Fibroblast of lung (primary cell): ENCODE data around the gene AKAP9. TPM values are rescaled to one million over a fixed set of nuclear protein-coding genes. Genes with fewer than 3 reads are reported as not detected.

Experiments
- DNase-seq, 2 donors: peaks; one replicate each; pipeline versions ENCODE4 v3.0.0 to v3.0.0-alpha.2; 2010; ENCODE audit warnings: low read depth in 2 of 2
- H2AFZ ChIP-seq: 2 replicates; pipeline ENCODE4 v1.5.1; 2012; ENCODE audit warnings: low read length, control low read depth, inconsistent platforms
- H3K27ac ChIP-seq: 2 replicates; pipeline ENCODE4 v1.5.1; 2011; ENCODE audit warnings: low read length, control low read depth; ENCODE audit not compliant: insufficient read depth
- H3K27me3 ChIP-seq: 2 replicates; pipeline ENCODE4 v1.5.1; 2011; ENCODE audit warnings: mild to moderate bottlenecking, low read length; ENCODE audit not compliant: control insufficient read depth, insufficient read depth
- H3K36me3 ChIP-seq: 2 replicates; pipeline ENCODE4 v1.5.1; 2011; ENCODE audit warnings: low read length; ENCODE audit not compliant: control insufficient read depth, insufficient read depth
- H3K4me1 ChIP-seq: 2 replicates; pipeline ENCODE4 v1.5.1; 2011; ENCODE audit warnings: low read length; ENCODE audit not compliant: control insufficient read depth, insufficient read depth; ENCODE audit errors: extremely low read depth
- H3K4me2 ChIP-seq: 2 replicates; pipeline ENCODE4 v1.5.1; 2011; ENCODE audit warnings: low read length, control low read depth; ENCODE audit not compliant: insufficient read depth; ENCODE audit errors: extremely low read depth
- H3K4me3 ChIP-seq, 4 experiments: fragments of 200-600 bp in 1 of 4; sonication (generic) in 1 of 4; replicated peaks in 1 of 4; 2 replicates each; pipeline ENCODE4 v1.5.1; 2011 to 2016; ENCODE audit warnings: low read length in 4 of 4, low read depth in 3 of 4, mild to moderate bottlenecking in 3 of 4, control low read depth in 2 of 4, inconsistent platforms in 1 of 4, mixed read lengths in 1 of 4; ENCODE audit not compliant: insufficient read depth in 1 of 4; ENCODE audit errors: control extremely low read depth in 1 of 4
- H3K79me2 ChIP-seq: 2 replicates; pipeline ENCODE4 v1.5.1; 2012; ENCODE audit warnings: mild to moderate bottlenecking, low read length, inconsistent platforms; ENCODE audit not compliant: control insufficient read depth, insufficient read depth
- H3K9ac ChIP-seq: 2 replicates; pipeline ENCODE4 v1.5.1; 2011; ENCODE audit warnings: mild to moderate bottlenecking, low read length, control low read depth; ENCODE audit not compliant: insufficient read depth
- H3K9me3 ChIP-seq: 2 replicates; pipeline ENCODE4 v1.5.1; 2012; ENCODE audit warnings: low read depth, low read length; ENCODE audit not compliant: control insufficient read depth, insufficient read depth
- H4K20me1 ChIP-seq: 2 replicates; pipeline ENCODE4 v1.5.1; 2011; ENCODE audit warnings: low read length; ENCODE audit not compliant: control insufficient read depth, insufficient read depth; ENCODE audit errors: extremely low read depth
- CTCF ChIP-seq, 2 donors: IDR thresholded peaks in 1 of 2; conservative IDR thresholded peaks in 1 of 2; 1 replicate in 1 of 2; 2 replicates in 1 of 2; pipeline ENCODE4 v1.5.1; 2011 to 2012; ENCODE audit warnings: low read length in 2 of 2, control low read depth in 1 of 2, inconsistent platforms in 1 of 2, low read depth in 1 of 2, mild to moderate bottlenecking in 1 of 2
- EZH2 ChIP-seq: IDR thresholded peaks from 2 replicates; pipeline ENCODE4 v1.5.1; 2012; ENCODE audit warnings: low read length, control low read depth, mild to moderate bottlenecking; ENCODE audit errors: missing control alignments
- polyA plus RNA-seq, 2 donors: library from polyadenylated mRNA; depleted of rRNA in 1 of 2; stranded (reverse) in 1 of 2; unstranded in 1 of 2; fragments of >200 nt; gene quantifications; 2 replicates each; pipeline ENCODE4 v1.2.1, GENCODE V29; 2011 to 2012; ENCODE audit warnings: missing spikeins in 1 of 2
- total RNA-seq: library from RNA; depleted of rRNA; stranded (reverse); fragments of >200 nt; gene quantifications from 2 replicates; pipeline ENCODE4 v1.2.1, GENCODE V29; 2014

Gene AKAP9
- total and polyA plus RNA-seq, 2 donors (not counting 1 experiment from before 2014, with no cell fraction given), result 16.6 to 46.6 TPM

GRCh38 chr7:91918356-91918755 is 22.3 kb upstream of the AKAP9 start:
- no peak for DNase-seq
- no peaks in the 10 kb centered on the region for H3K36me3 ChIP-seq
- no peaks in the 10 kb centered on the region for H3K27me3 ChIP-seq
- H3K4me2 ChIP-seq, result no peak overlapping the region
- no peak overlapping the region for H2AFZ ChIP-seq
- no peak overlapping the region for H3K4me3 ChIP-seq
- peaks cover 3% of the 10 kb centered on the region for H3K4me1 ChIP-seq
- H3K27ac ChIP-seq, result no peak overlapping the region
- no peaks in the 10 kb centered on the region for H3K9me3 ChIP-seq
- H4K20me1 ChIP-seq, result no peaks in the 10 kb centered on the region
- no peaks in the 10 kb centered on the region for H3K79me2 ChIP-seq
- TF ChIP-seq EZH2 (no peak), CTCF (conservative IDR thresholded peaks at IDR 0.05 in 1 of 2, IDR thresholded peaks at IDR 0.05 in 1 of 2; ENCODE audit: low read depth in 1 of 2, low read length in 2 of 2) (no peak)
- H3K9ac ChIP-seq, result no peak overlapping the region

GRCh38 chr7:91922857-91923256 is 17.8 kb upstream of the AKAP9 start:
- no peak overlapping the region for H3K27ac ChIP-seq
- no peak for DNase-seq
- no peaks in the 10 kb centered on the region for H3K4me1 ChIP-seq
- H3K4me2 ChIP-seq, result peak overlapping the region; percentile 48
- H3K79me2 ChIP-seq, result no peaks in the 10 kb centered on the region
- TF ChIP-seq EZH2 (no peak), CTCF (conservative IDR thresholded peaks at IDR 0.05 in 1 of 2, IDR thresholded peaks at IDR 0.05 in 1 of 2; ENCODE audit: low read depth in 1 of 2, low read length in 2 of 2) (no peak)
- H2AFZ ChIP-seq, result no peak overlapping the region
- no peak overlapping the region for H3K9ac ChIP-seq
- H3K36me3 ChIP-seq, result no peaks in the 10 kb centered on the region
- no peak overlapping the region for H3K4me3 ChIP-seq
- no peaks in the 10 kb centered on the region for H4K20me1 ChIP-seq
- no peaks in the 10 kb centered on the region for H3K27me3 ChIP-seq
- H3K9me3 ChIP-seq, result no peaks in the 10 kb centered on the region

GRCh38 chr7:91927912-91928311 is 12.8 kb upstream of the AKAP9 start:
- no peaks in the 10 kb centered on the region for H4K20me1 ChIP-seq
- H3K9ac ChIP-seq, result no peak overlapping the region
- H3K4me3 ChIP-seq, result no peak overlapping the region
- H3K36me3 ChIP-seq, result no peaks in the 10 kb centered on the region
- H3K27me3 ChIP-seq, result no peaks in the 10 kb centered on the region
- TF ChIP-seq CTCF (conservative IDR thresholded peaks at IDR 0.05 in 1 of 2, IDR thresholded peaks at IDR 0.05 in 1 of 2; ENCODE audit: low read depth in 1 of 2, low read length in 2 of 2) (no peak), EZH2 (no peak)
- no peak overlapping the region for H2AFZ ChIP-seq
- H3K9me3 ChIP-seq, result no peaks in the 10 kb centered on the region
- H3K79me2 ChIP-seq, result no peaks in the 10 kb centered on the region
- no peak overlapping the region for H3K4me2 ChIP-seq
- no peaks in the 10 kb centered on the region for H3K4me1 ChIP-seq
- DNase-seq, result no peak
- H3K27ac ChIP-seq, result no peak overlapping the region
